Measurements from ENCODE around the gene COL4A6.

DNA sequence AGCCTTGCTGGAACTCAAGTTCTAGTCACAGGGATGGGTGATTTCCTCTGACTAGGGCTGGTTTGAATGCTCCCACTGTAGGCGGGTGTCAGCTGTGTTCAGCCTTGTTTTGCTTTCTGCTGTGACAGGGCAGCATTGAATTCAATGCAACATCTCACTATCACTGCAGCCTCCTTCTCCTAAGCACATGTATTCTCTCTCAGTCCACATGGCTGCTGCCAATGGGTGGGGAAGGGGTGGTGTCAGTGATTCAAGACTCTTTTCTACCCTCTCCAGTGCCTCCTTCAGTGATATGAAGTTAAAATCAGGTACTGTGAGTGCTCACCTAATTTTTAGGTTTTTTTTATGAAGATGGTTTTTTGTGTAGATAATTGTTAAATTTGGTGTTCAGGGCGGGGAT, 47.7 kb upstream of the COL4A6 start:
- TF ChIP-seq, protein P1, sequence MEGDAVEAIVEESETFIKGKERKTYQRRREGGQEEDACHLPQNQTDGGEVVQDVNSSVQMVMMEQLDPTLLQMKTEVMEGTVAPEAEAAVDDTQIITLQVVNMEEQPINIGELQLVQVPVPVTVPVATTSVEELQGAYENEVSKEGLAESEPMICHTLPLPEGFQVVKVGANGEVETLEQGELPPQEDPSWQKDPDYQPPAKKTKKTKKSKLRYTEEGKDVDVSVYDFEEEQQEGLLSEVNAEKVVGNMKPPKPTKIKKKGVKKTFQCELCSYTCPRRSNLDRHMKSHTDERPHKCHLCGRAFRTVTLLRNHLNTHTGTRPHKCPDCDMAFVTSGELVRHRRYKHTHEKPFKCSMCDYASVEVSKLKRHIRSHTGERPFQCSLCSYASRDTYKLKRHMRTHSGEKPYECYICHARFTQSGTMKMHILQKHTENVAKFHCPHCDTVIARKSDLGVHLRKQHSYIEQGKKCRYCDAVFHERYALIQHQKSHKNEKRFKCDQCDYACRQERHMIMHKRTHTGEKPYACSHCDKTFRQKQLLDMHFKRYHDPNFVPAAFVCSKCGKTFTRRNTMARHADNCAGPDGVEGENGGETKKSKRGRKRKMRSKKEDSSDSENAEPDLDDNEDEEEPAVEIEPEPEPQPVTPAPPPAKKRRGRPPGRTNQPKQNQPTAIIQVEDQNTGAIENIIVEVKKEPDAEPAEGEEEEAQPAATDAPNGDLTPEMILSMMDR (conservative IDR thresholded peaks at IDR 0.05), result no peak
- no peak for TF ChIP-seq ZFX (IDR thresholded peaks at IDR 0.05)

Data from C4-2B (cell line).